WI38 (cell line): ENCODE data around the gene TSPAN32.

ENCODE experiments used
- H3K4me3 ChIP-seq: 2 replicates; pipeline ENCODE4 v1.5.1; 2011; ENCODE audit warnings: low read depth, mild to moderate bottlenecking, control low read depth, low read length
- CTCF ChIP-seq: IDR thresholded peaks from 2 replicates; pipeline ENCODE4 v1.5.1; 2012; ENCODE audit warnings: low read depth, mild to moderate bottlenecking, control low read depth, low read length

The TSPAN32 gene

GRCh38 chr11:2264366-2265053, 37.3 kb upstream of the TSPAN32 start:
- TF ChIP-seq CTCF, result no peak
- no peak overlapping the region for H3K4me3 ChIP-seq

GRCh38 chr11:2265396-2265795, 36.4 kb upstream of the TSPAN32 start:
- no peak for TF ChIP-seq CTCF
- no peak overlapping the region for H3K4me3 ChIP-seq

- no peak for TF ChIP-seq CTCF
- no peak overlapping the region for H3K4me3 ChIP-seq
Observed at GRCh38 chr11:2265854-2266585, 35.8 kb upstream of the TSPAN32 start.

GRCh38 chr11:2266586-2267305, 35.1 kb upstream of the TSPAN32 start:
- no peak overlapping the region for H3K4me3 ChIP-seq
- TF ChIP-seq CTCF, result no peak

GRCh38 chr11:2267306-2267850, 34.4 kb upstream of the TSPAN32 start:
- no peak for TF ChIP-seq CTCF
- H3K4me3 ChIP-seq, result no peak overlapping the region

GRCh38 chr11:2267851-2268728, 33.7 kb upstream of the TSPAN32 start:
- TF ChIP-seq CTCF, result no peak
- no peak overlapping the region for H3K4me3 ChIP-seq
